B cell (primary cell): ENCODE measurements around the gene MFSD2A. TPM values are rescaled to one million over a fixed set of nuclear protein-coding genes. Genes with fewer than 3 reads are reported as not detected.
"Not testable (repeated sequence)": the region's sequence is repeated elsewhere in the genome, so short reads cannot be mapped to it uniquely, and the experiment has no call there.

Source experiments
- ATAC-seq: fragments of 200-7000 bp; cut with Tn5 transposase; one replicate; pipeline ENCODE4 v1.10.0; 2021; ENCODE audit warnings: low read depth, mild to moderate bottlenecking, moderate number of reproducible peaks, moderate library complexity
- CTCF ChIA-PET: fragments of 350-600 bp; sonication (Branson Sonifier 250); formaldehyde crosslinking; loops from one replicate; lab custom pipeline; 2021; ENCODE audit warnings: antibody characterized with exemption, inconsistent platforms; lab: Charles Lee
- POLR2A ChIA-PET: fragments of 350-600 bp; sonication (Branson Sonifier 250); formaldehyde crosslinking; loops from one replicate; lab custom pipeline; 2021; ENCODE audit warnings: antibody characterized with exemption; lab: Charles Lee
- DNase-seq: peaks from one replicate; pipeline ENCODE4 v3.0.0; 2013
- H2AFZ ChIP-seq: 2 replicates; pipeline ENCODE4 v1.6.1; 2012; ENCODE audit warnings: mild to moderate bottlenecking, low read depth, low read length; ENCODE audit not compliant: insufficient read depth, poor library complexity, severe bottlenecking
- H3K27ac ChIP-seq, 2 donors: 1 replicate in 1 of 2; 2 replicates in 1 of 2; pipeline ENCODE4 v1.5.1; 2012 to 2013; ENCODE audit warnings: low read length in 2 of 2, mild to moderate bottlenecking in 2 of 2, moderate library complexity in 1 of 2
- H3K27me3 ChIP-seq, 4 experiments: fragments of 200-600 bp in 1 of 4; sonication (generic) in 1 of 4; replicated peaks in 1 of 4; 1 replicate in 2 of 4; 2 replicates in 2 of 4; pipeline versions ENCODE4 v1.6.1 to v1.7.0; 2013 to 2016; ENCODE audit warnings: low read length in 3 of 4, mild to moderate bottlenecking in 2 of 4, mixed read lengths in 1 of 4, moderate library complexity in 1 of 4; ENCODE audit not compliant: insufficient read depth in 4 of 4, control insufficient read depth in 3 of 4; ENCODE audit errors: control extremely low read depth in 1 of 4
- H3K36me3 ChIP-seq, 2 experiments: replicated peaks in 1 of 2; 1 replicate in 1 of 2; 2 replicates in 1 of 2; pipeline versions ENCODE4 v1.6.1 to v1.7.1; 2013; ENCODE audit warnings: low read length in 1 of 2; ENCODE audit not compliant: insufficient read depth in 2 of 2, control insufficient read depth in 1 of 2; ENCODE audit errors: control extremely low read depth in 1 of 2, extremely low read depth in 1 of 2
- H3K4me1 ChIP-seq, 2 donors: fragments of 200-600 bp in 1 of 2; sonication (generic) in 1 of 2; 1 replicate in 1 of 2; 2 replicates in 1 of 2; pipeline versions ENCODE4 v1.5.1 to v1.6.1; 2013 to 2017; ENCODE audit warnings: low read length in 2 of 2; ENCODE audit not compliant: control insufficient read depth in 2 of 2, insufficient read depth in 2 of 2
- H3K4me2 ChIP-seq: replicated peaks from 2 replicates; pipeline ENCODE3; 2012; ENCODE audit warnings: mild to moderate bottlenecking, low read depth, low read length; ENCODE audit not compliant: poor library complexity, severe bottlenecking
- H3K4me3 ChIP-seq, 5 experiments: fragments of 200-600 bp in 1 of 5; sonication (generic) in 1 of 5; 1 replicate in 3 of 5; 2 replicates in 2 of 5; pipeline versions ENCODE4 v1.5.1 to v1.7.0; 2011 to 2016; ENCODE audit warnings: low read length in 4 of 5, mild to moderate bottlenecking in 4 of 5, low read depth in 2 of 5, control low read depth in 1 of 5, moderate library complexity in 1 of 5; ENCODE audit not compliant: insufficient read depth in 1 of 5; ENCODE audit errors: control extremely low read depth in 1 of 5, extremely low read depth in 1 of 5
- H3K79me2 ChIP-seq: fragments of 200-600 bp; sonication (generic); one replicate; pipeline ENCODE4 v1.6.0; 2016; ENCODE audit warnings: low read length; ENCODE audit not compliant: control insufficient read depth, insufficient read depth
- H3K9ac ChIP-seq: fragments of 200-600 bp; sonication (generic); 2 replicates; pipeline ENCODE4 v1.6.1; 2017; ENCODE audit warnings: mild to moderate bottlenecking, low read length, moderate library complexity
- H3K9me3 ChIP-seq, 3 donors: one replicate each; pipeline versions ENCODE4 v1.6.1 to v1.7.1; 2013; ENCODE audit warnings: low read length in 2 of 3; ENCODE audit not compliant: control insufficient read depth in 2 of 3, insufficient read depth in 1 of 3; ENCODE audit errors: control extremely low read depth in 1 of 3
- H4K20me1 ChIP-seq: 2 replicates; pipeline ENCODE4 v1.6.0; 2012; ENCODE audit warnings: mild to moderate bottlenecking, low read length; ENCODE audit not compliant: insufficient read depth, control insufficient read depth, poor library complexity, severe bottlenecking
- H3K27ac Mint-ChIP-seq: one replicate; pipeline ENCODE4 v1.8.0; 2021; ENCODE audit warnings: mixed read lengths
- H3K27me3 Mint-ChIP-seq: one replicate; pipeline ENCODE4 v1.8.0; 2021; ENCODE audit warnings: mixed read lengths
- H3K4me1 Mint-ChIP-seq: one replicate; pipeline ENCODE4 v1.8.0; 2021; ENCODE audit warnings: mixed read lengths
- H3K4me3 Mint-ChIP-seq: one replicate; pipeline ENCODE4 v1.8.0; 2021; ENCODE audit warnings: mixed read lengths
- H3K9me3 Mint-ChIP-seq: one replicate; pipeline ENCODE4 v1.8.0; 2022; ENCODE audit warnings: mixed read lengths; ENCODE audit not compliant: insufficient read depth
- EZH2 ChIP-seq: IDR thresholded peaks from 2 replicates; pipeline ENCODE4 v1.6.1; 2012; ENCODE audit warnings: borderline replicate concordance, low read depth, mild to moderate bottlenecking, moderate library complexity, low read length; ENCODE audit not compliant: insufficient read depth, poor library complexity, severe bottlenecking
- WGBS: methylation state at CpG from one replicate; pipeline ENCODE4 v1.1.5; 2013; ENCODE audit warnings: missing lambda C conversion rate; ENCODE audit not compliant: insufficient coverage; 5-methylcytosine and 5-hydroxymethylcytosine counted together
- intact Hi-C: fragments of 100-400 bp; cut with micrococcal nuclease; formaldehyde crosslinking; loops from one replicate; pipeline ENCODE4 v1.10.0; 2022
- polyA plus RNA-seq: library from polyadenylated mRNA; depleted of rRNA; stranded (reverse); fragments of >200 nt; gene quantifications from 2 replicates; pipeline ENCODE4 v1.2.3, GENCODE V29; 2012
- total RNA-seq, 2 donors: library from RNA; stranded (reverse); fragments of 120-200 nt in 1 of 2; gene quantifications; 1 replicate in 1 of 2; 2 replicates in 1 of 2; pipeline versions ENCODE4 v1.2.3 to v1.2.4, GENCODE V29; 2013 to 2022
- TF ChIP-seq, protein P1 (sequence below): fragments of 200-600 bp; IDR thresholded peaks from one replicate; pipeline ENCODE4 v1.8.0; 2022; ENCODE audit warnings: antibody characterized with exemption, mild to moderate bottlenecking

MFSD2A gene
- total and polyA plus RNA-seq, 2 donors (not counting 1 experiment from before 2014, with no cell fraction given): 1.8 to 3.9 TPM

- H3K9me3 ChIP-seq: no peaks in the 10 kb centered on the region
- no peaks in the 10 kb centered on the region for H4K20me1 ChIP-seq
- WGBS: 96% methylated on average over 7 of the region's 9 CpGs
- H2AFZ ChIP-seq: no peak overlapping the region
- Mint-ChIP-seq H3K4me1 (peaks cover 2% of the 10 kb centered on the region), H3K27me3 (no peaks in the 10 kb centered on the region), H3K27ac (no peak overlapping the region), H3K9me3 (no peaks in the 10 kb centered on the region), H3K4me3 (no peak overlapping the region)
- intact Hi-C loops: no loop called here
- H3K4me1 ChIP-seq: no peaks in the 10 kb centered on the region
- CTCF ChIA-PET: interaction anchor here (0.8 to 1.0 kb wide), 2 partner anchors 8 to 62 kb away, joined by 3 to 4 read pairs; no protein-coding TSS in a partner anchor
- no peaks in the 10 kb centered on the region for H3K27me3 ChIP-seq
- ATAC-seq: no peak
- H3K4me3 ChIP-seq: no peak overlapping the region
- H3K36me3 ChIP-seq: no peaks in the 10 kb centered on the region
- POLR2A ChIA-PET: interaction anchor here (0.7 kb wide), 1 partner anchor 137 kb away, joined by 4 read pairs; no protein-coding TSS in a partner anchor
- no peak overlapping the region for H3K27ac ChIP-seq
- TF ChIP-seq EZH2: no peak
- TF ChIP-seq, protein P1, sequence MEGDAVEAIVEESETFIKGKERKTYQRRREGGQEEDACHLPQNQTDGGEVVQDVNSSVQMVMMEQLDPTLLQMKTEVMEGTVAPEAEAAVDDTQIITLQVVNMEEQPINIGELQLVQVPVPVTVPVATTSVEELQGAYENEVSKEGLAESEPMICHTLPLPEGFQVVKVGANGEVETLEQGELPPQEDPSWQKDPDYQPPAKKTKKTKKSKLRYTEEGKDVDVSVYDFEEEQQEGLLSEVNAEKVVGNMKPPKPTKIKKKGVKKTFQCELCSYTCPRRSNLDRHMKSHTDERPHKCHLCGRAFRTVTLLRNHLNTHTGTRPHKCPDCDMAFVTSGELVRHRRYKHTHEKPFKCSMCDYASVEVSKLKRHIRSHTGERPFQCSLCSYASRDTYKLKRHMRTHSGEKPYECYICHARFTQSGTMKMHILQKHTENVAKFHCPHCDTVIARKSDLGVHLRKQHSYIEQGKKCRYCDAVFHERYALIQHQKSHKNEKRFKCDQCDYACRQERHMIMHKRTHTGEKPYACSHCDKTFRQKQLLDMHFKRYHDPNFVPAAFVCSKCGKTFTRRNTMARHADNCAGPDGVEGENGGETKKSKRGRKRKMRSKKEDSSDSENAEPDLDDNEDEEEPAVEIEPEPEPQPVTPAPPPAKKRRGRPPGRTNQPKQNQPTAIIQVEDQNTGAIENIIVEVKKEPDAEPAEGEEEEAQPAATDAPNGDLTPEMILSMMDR: no peak
- no peak overlapping the region for H3K9ac ChIP-seq
- DNase-seq: no peak
- H3K4me2 ChIP-seq: no peak overlapping the region
- no peaks in the 10 kb centered on the region for H3K79me2 ChIP-seq
Measured at GRCh38 chr1:39981385-39981784, 26.4 kb downstream of the MFSD2A start.

- ChIA-PET POLR2A (interaction anchor here (0.7 kb wide), 1 partner anchor 138 kb away, joined by 4 read pairs; no protein-coding TSS in a partner anchor), CTCF (interaction anchor here (0.8 to 1.0 kb wide), 2 partner anchors 8 to 62 kb away, joined by 3 to 4 read pairs; no protein-coding TSS in a partner anchor)
- no peak overlapping the region for H3K27ac Mint-ChIP-seq
- DNase-seq (no peak), ATAC-seq (no peak)
- Histone ChIP-seq H3K4me2 (no peak overlapping the region), H3K36me3 (no peaks in the 10 kb centered on the region), H3K9ac (no peak overlapping the region), H3K27ac (no peak overlapping the region), H4K20me1 (no peaks in the 10 kb centered on the region), H2AFZ (no peak overlapping the region), H3K4me1 (no peaks in the 10 kb centered on the region), H3K79me2 (no peaks in the 10 kb centered on the region), H3K9me3 (no peaks in the 10 kb centered on the region), H3K27me3 (no peaks in the 10 kb centered on the region), H3K4me3 (no peak overlapping the region)
- H3K9me3 Mint-ChIP-seq: no peaks in the 10 kb centered on the region
- H3K4me1 Mint-ChIP-seq: peaks cover 2% of the 10 kb centered on the region
- whole genome bisulfite sequencing: 93% methylated on average over 2 of the region's 2 CpGs
- H3K4me3 Mint-ChIP-seq: no peak overlapping the region
- TF ChIP-seq, protein P1: no peak
- TF ChIP-seq EZH2: no peak
- intact Hi-C loops: no loop called here
- no peaks in the 10 kb centered on the region for H3K27me3 Mint-ChIP-seq
Measured at GRCh38 chr1:39981945-39982344, 27.0 kb downstream of the MFSD2A start.

DNA sequence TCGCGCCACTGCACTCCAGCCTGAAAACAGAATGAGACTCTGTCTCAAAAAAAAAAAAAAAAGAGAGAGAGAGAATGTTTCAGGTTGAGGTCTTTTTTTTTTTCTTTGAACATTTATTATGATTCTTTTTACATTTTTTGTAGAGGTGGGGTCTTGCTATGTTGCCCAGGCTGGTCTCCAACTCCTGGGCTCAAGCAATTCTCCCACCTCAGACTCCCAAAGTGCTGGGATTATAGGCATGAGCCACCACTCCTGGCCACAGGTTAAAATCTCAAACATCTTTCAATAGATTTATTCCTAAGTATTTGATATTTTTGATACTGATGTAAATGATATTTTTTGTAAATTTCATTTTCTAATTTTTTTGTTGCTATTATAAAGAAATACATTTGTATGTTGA is 29.5 kb downstream of the MFSD2A start:
- H3K27me3 Mint-ChIP-seq, DNase-seq, intact Hi-C loops, H3K9me3 Mint-ChIP-seq, H3K9me3 ChIP-seq, H3K4me1 Mint-ChIP-seq, H3K4me3 Mint-ChIP-seq, H4K20me1 ChIP-seq, H3K36me3 ChIP-seq, H3K4me2 ChIP-seq, H3K9ac ChIP-seq, H3K79me2 ChIP-seq, H3K4me3 ChIP-seq, H3K27ac ChIP-seq, H3K27me3 ChIP-seq, H3K4me1 ChIP-seq, H3K27ac Mint-ChIP-seq, H2AFZ ChIP-seq, ATAC-seq, POLR2A ChIA-PET: not testable (repeated sequence)
- no CpG with 5 or more reads among the region's 2 CpGs for WGBS
- CTCF ChIA-PET: interaction anchor here (0.7 to 1.2 kb wide), 2 partner anchors 65 to 415 kb away, joined by 3 to 4 read pairs; no protein-coding TSS in a partner anchor
